Coronary artery (tissue), 2 donors: ENCODE measurements around the gene PLAAT5.

ENCODE experiments used
- DNase-seq: peaks from one replicate; pipeline ENCODE4 v3.0.0-alpha.2; 2017; ENCODE audit warnings: low spot score
- H3K27ac ChIP-seq, 2 donors: fragments of 200-600 bp; sonication (generic); one replicate each; pipeline ENCODE4 v1.5.1; 2016 to 2019
- H3K4me3 ChIP-seq: fragments of 200-600 bp; sonication (generic); 2 replicates; pipeline ENCODE4 v1.5.1; 2016; ENCODE audit warnings: mild to moderate bottlenecking, moderate library complexity
- CTCF ChIP-seq: fragments of 200-600 bp; sonication (generic); IDR thresholded peaks from one replicate; pipeline ENCODE4 v1.5.1; 2019; ENCODE audit warnings: antibody characterized with exemption

PLAAT5 gene

GRCh38 chr11:63417174-63417852, 73.7 kb downstream of the PLAAT5 start:
- DNase-seq = no peak
- Histone ChIP-seq H3K4me3 (no peak overlapping the region), H3K27ac (no peak overlapping the region)
- no peak for TF ChIP-seq CTCF
